ENCODE measurements around the gene SH2D5. TPM values are rescaled to one million over a fixed set of nuclear protein-coding genes. Genes with fewer than 3 reads are reported as not detected.
A peak's percentile ranks its signal among the peaks of the same experiment; 100 is the strongest.

The SH2D5 gene
- total and polyA plus RNA-seq, 2 experiments from 2014 or later, result 0.98 to 1.1 TPM

- H3K9me3 ChIP-seq (ENCODE audit: low read depth), result no peaks in the 10 kb centered on the region
- DNase-seq (ENCODE audit: low read depth in 1 of 2, low spot score in 1 of 2), result peak; percentile 95 to 97
- no peaks in the 10 kb centered on the region for H3K27me3 ChIP-seq
- no peaks in the 10 kb centered on the region for H3K36me3 ChIP-seq
- peak overlapping the region; percentile 39 for H3K4me3 ChIP-seq
- no peaks in the 10 kb centered on the region for H3K4me1 ChIP-seq (ENCODE audit: low read depth)
- TF ChIP-seq CTCF (IDR thresholded peaks at IDR 0.05; ENCODE audit: low read depth, low read length), result peak; percentile 75
- H3K27ac ChIP-seq, result peak overlapping the region; percentile 88
Observed at GRCh38 chr1:20696397-20697333, 35.8 kb downstream of the SH2D5 start.

- no peak overlapping the region for H3K27ac ChIP-seq
- TF ChIP-seq CTCF (IDR thresholded peaks at IDR 0.05; ENCODE audit: low read depth, low read length), result no peak
- H3K36me3 ChIP-seq, result no peaks in the 10 kb centered on the region
- DNase-seq (ENCODE audit: low read depth in 1 of 2, low spot score in 1 of 2), result no peak
- H3K4me3 ChIP-seq, result no peak overlapping the region
- H3K9me3 ChIP-seq (ENCODE audit: low read depth), result no peaks in the 10 kb centered on the region
- no peaks in the 10 kb centered on the region for H3K27me3 ChIP-seq
- H3K4me1 ChIP-seq (ENCODE audit: low read depth), result no peaks in the 10 kb centered on the region
Observed at GRCh38 chr1:20695515-20695914, 37.0 kb downstream of the SH2D5 start.

- TF ChIP-seq CTCF (IDR thresholded peaks at IDR 0.05; ENCODE audit: low read depth, low read length), result no peak
- Histone ChIP-seq H3K4me3 (no peak overlapping the region), H3K9me3 (ENCODE audit: low read depth) (no peaks in the 10 kb centered on the region), H3K27me3 (no peaks in the 10 kb centered on the region), H3K27ac (no peak overlapping the region), H3K4me1 (ENCODE audit: low read depth) (no peaks in the 10 kb centered on the region), H3K36me3 (no peaks in the 10 kb centered on the region)
- DNase-seq (ENCODE audit: low read depth in 1 of 2, low spot score in 1 of 2), result no peak
Observed at GRCh38 chr1:20693623-20694022, 38.9 kb downstream of the SH2D5 start.

- Histone ChIP-seq H3K4me1 (ENCODE audit: low read depth) (no peaks in the 10 kb centered on the region), H3K27ac (no peak overlapping the region), H3K4me3 (no peak overlapping the region), H3K9me3 (ENCODE audit: low read depth) (no peaks in the 10 kb centered on the region), H3K36me3 (no peaks in the 10 kb centered on the region), H3K27me3 (no peaks in the 10 kb centered on the region)
- TF ChIP-seq CTCF (IDR thresholded peaks at IDR 0.05; ENCODE audit: low read depth, low read length), result no peak
- DNase-seq (ENCODE audit: low read depth in 1 of 2, low spot score in 1 of 2), result no peak
Observed at GRCh38 chr1:20691872-20692271, 40.6 kb downstream of the SH2D5 start.

- Histone ChIP-seq H3K36me3 (no peaks in the 10 kb centered on the region), H3K9me3 (ENCODE audit: low read depth) (no peaks in the 10 kb centered on the region), H3K27me3 (no peaks in the 10 kb centered on the region), H3K4me1 (ENCODE audit: low read depth) (no peaks in the 10 kb centered on the region), H3K4me3 (no peak overlapping the region), H3K27ac (no peak overlapping the region)
- no peak for TF ChIP-seq CTCF (IDR thresholded peaks at IDR 0.05; ENCODE audit: low read depth, low read length)
- DNase-seq (ENCODE audit: low read depth in 1 of 2, low spot score in 1 of 2), result no peak
Observed at GRCh38 chr1:20689645-20690056, 42.9 kb downstream of the SH2D5 start.

Data from cardiac muscle cell (in vitro differentiated cells and primary cell).